Measurements from ENCODE around the gene DAO.

- TF ChIP-seq TAF1 (IDR thresholded peaks at IDR 0.05; ENCODE audit: low read depth) (no peak), CTCF (IDR thresholded peaks at IDR 0.05; ENCODE audit: poor library complexity, severe bottlenecking) (no peak), SMC3 (conservative IDR thresholded peaks at IDR 0.05; ENCODE audit: poor library complexity) (no peak), RAD21 (conservative IDR thresholded peaks at IDR 0.05) (no peak), REST (IDR thresholded peaks at IDR 0.05; ENCODE audit: borderline replicate concordance) (no peak)
Measured at GRCh38 chr12:108930756-108931155, 50.9 kb downstream of the DAO start.

Measured in neural cell (in vitro differentiated cells).